Liver (tissue), 3 donors: ENCODE data around the gene CYP3A7.

ENCODE experiments used
- RAD21 ChIP-seq, 2 donors: IDR thresholded peaks; 2 replicates each; pipeline ENCODE4 v1.6.1; 2016; ENCODE audit warnings: antibody characterized with exemption in 2 of 2, mild to moderate bottlenecking in 2 of 2
- TF ChIP-seq, protein P1 (sequence below): fragments of 150-350 bp; IDR thresholded peaks from 2 replicates; pipeline ENCODE4 v1.5.1; 2017; ENCODE audit warnings: improper control_type of control experiment, low read depth, low read length; ENCODE audit not compliant: missing input control
- TF ChIP-seq, protein P2 (sequence below): IDR thresholded peaks from 2 replicates; pipeline ENCODE4 v1.6.1; 2016; ENCODE audit warnings: antibody characterized with exemption, mild to moderate bottlenecking
- donor health status: healthy.
- donor health status: healthy.

GRCh38 chr7:99729486-99730237, 5.3 kb downstream of the CYP3A7 start:
- TF ChIP-seq, protein P1, sequence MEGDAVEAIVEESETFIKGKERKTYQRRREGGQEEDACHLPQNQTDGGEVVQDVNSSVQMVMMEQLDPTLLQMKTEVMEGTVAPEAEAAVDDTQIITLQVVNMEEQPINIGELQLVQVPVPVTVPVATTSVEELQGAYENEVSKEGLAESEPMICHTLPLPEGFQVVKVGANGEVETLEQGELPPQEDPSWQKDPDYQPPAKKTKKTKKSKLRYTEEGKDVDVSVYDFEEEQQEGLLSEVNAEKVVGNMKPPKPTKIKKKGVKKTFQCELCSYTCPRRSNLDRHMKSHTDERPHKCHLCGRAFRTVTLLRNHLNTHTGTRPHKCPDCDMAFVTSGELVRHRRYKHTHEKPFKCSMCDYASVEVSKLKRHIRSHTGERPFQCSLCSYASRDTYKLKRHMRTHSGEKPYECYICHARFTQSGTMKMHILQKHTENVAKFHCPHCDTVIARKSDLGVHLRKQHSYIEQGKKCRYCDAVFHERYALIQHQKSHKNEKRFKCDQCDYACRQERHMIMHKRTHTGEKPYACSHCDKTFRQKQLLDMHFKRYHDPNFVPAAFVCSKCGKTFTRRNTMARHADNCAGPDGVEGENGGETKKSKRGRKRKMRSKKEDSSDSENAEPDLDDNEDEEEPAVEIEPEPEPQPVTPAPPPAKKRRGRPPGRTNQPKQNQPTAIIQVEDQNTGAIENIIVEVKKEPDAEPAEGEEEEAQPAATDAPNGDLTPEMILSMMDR, result no peak
- TF ChIP-seq, protein P2, sequence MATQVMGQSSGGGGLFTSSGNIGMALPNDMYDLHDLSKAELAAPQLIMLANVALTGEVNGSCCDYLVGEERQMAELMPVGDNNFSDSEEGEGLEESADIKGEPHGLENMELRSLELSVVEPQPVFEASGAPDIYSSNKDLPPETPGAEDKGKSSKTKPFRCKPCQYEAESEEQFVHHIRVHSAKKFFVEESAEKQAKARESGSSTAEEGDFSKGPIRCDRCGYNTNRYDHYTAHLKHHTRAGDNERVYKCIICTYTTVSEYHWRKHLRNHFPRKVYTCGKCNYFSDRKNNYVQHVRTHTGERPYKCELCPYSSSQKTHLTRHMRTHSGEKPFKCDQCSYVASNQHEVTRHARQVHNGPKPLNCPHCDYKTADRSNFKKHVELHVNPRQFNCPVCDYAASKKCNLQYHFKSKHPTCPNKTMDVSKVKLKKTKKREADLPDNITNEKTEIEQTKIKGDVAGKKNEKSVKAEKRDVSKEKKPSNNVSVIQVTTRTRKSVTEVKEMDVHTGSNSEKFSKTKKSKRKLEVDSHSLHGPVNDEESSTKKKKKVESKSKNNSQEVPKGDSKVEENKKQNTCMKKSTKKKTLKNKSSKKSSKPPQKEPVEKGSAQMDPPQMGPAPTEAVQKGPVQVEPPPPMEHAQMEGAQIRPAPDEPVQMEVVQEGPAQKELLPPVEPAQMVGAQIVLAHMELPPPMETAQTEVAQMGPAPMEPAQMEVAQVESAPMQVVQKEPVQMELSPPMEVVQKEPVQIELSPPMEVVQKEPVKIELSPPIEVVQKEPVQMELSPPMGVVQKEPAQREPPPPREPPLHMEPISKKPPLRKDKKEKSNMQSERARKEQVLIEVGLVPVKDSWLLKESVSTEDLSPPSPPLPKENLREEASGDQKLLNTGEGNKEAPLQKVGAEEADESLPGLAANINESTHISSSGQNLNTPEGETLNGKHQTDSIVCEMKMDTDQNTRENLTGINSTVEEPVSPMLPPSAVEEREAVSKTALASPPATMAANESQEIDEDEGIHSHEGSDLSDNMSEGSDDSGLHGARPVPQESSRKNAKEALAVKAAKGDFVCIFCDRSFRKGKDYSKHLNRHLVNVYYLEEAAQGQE, result no peak
- TF ChIP-seq RAD21 (IDR thresholded peaks at IDR 0.05), result peak in 1 of 2 donors; percentile 42
